SK-MEL-5 (cell line): ENCODE results near the gene RRH. TPM values are rescaled to one million over a fixed set of nuclear protein-coding genes. Genes with fewer than 3 reads are reported as not detected.
"Not testable (repeated sequence)": the region's sequence is repeated elsewhere in the genome, so short reads cannot be mapped to it uniquely, and the experiment has no call there.

Experiments used
- DNase-seq: peaks from one replicate; pipeline ENCODE4 v3.0.0-alpha.2; 2016; ENCODE audit warnings: low read depth, low spot score
- in situ Hi-C: cut with HindIII; loops from 2 replicates; pipeline ENCODE4 v1.10.0; 2016; ENCODE audit warnings: low sequenced_read_pairs, high pct_unique_total_duplicates, low pct_unique_long_range_greater_than_20kb
- total RNA-seq: library from RNA; depleted of rRNA; stranded (reverse); fragments of >200 nt; shearing (Covaris generic); gene quantifications from 2 replicates; pipeline ENCODE4 v1.2.3, GENCODE V29; 2014; rRNA removed

RRH gene
- total RNA-seq, 1 experiment from 2014 or later: not detected

- in situ Hi-C loops: not testable (repeated sequence)
Measured at GRCh38 chr4:109875553-109875952, 47.8 kb downstream of the RRH start.

GRCh38 chr4:109876634-109877265 is 49.0 kb downstream of the RRH start:
- in situ Hi-C loops: no loop called here
- no peak for DNase-seq

More at GRCh38 chr4:109875553-109875952, 47.8 kb downstream of the RRH start:
- DNase-seq: not testable (repeated sequence)

- in situ Hi-C loops: no loop called here
- no peak for DNase-seq
Measured at GRCh38 chr4:109877400-109877799, 49.6 kb downstream of the RRH start.

GRCh38 chr4:109878355-109878754 is 50.6 kb downstream of the RRH start:
- no peak for DNase-seq
- in situ Hi-C loops: no loop called here

- no peak for DNase-seq
- in situ Hi-C loops: no loop called here
Measured at GRCh38 chr4:109879081-109879480, 51.3 kb downstream of the RRH start.

- in situ Hi-C loops: no loop called here
Measured at GRCh38 chr4:109879636-109880314, 52.0 kb downstream of the RRH start.

GRCh38 chr4:109886303-109886702 is 58.5 kb downstream of the RRH start:
- DNase-seq: no peak
- in situ Hi-C loops: no loop called here

More at GRCh38 chr4:109879636-109880314, 52.0 kb downstream of the RRH start:
- DNase-seq: no peak

GRCh38 chr4:109887071-109887470 is 59.3 kb downstream of the RRH start:
- in situ Hi-C loops: no loop called here
- no peak for DNase-seq

- DNase-seq: no peak
- in situ Hi-C loops: no loop called here
Measured at GRCh38 chr4:109890076-109890475, 62.3 kb downstream of the RRH start.

Other genes with a start within 250 kb of the RRH start
- 9.4 and 13.3 TPM in 2 replicates for gene CASP6, start 124.5 kb upstream of the RRH start, total RNA-seq
- gene PLA2G12A, start 97.9 kb upstream of the RRH start, total RNA-seq: 5.7 and 8.0 TPM in 2 replicates
- gene CFI, start 26.0 kb upstream of the RRH start, total RNA-seq: 0.26 and 0.69 TPM in 2 replicates
- gene GAR1, start 12.2 kb upstream of the RRH start, total RNA-seq: 9.9 and 10.6 TPM in 2 replicates
- not detected in 2 replicates for gene LRIT3, start 20.1 kb downstream of the RRH start, total RNA-seq
- 1.4 TPM in 2 replicates for gene EGF, start 84.9 kb downstream of the RRH start, total RNA-seq